Activated naive CD8-positive, alpha-beta T cell (primary cell): Measurements from ENCODE around the gene SETD9.

Source experiments
- H3K27ac Mint-ChIP-seq: one replicate; pipeline ENCODE4 v1.8.0; 2021; ENCODE audit warnings: mixed read lengths
- H3K27me3 Mint-ChIP-seq: one replicate; pipeline ENCODE4 v1.8.0; 2021; ENCODE audit warnings: mixed read lengths
- H3K36me3 Mint-ChIP-seq: one replicate; pipeline ENCODE4 v1.8.0; 2021; ENCODE audit warnings: mixed read lengths
- H3K4me1 Mint-ChIP-seq: one replicate; pipeline ENCODE4 v1.8.0; 2021; ENCODE audit warnings: low read depth, mixed read lengths
- H3K4me3 Mint-ChIP-seq: one replicate; pipeline ENCODE4 v1.8.0; 2021; ENCODE audit warnings: mild to moderate bottlenecking, mixed read lengths
- H3K9me3 Mint-ChIP-seq: one replicate; pipeline ENCODE4 v1.8.0; 2021; ENCODE audit warnings: low read depth, mixed read lengths

The SETD9 gene

GRCh38 chr5:56913766-56914165, 4.4 kb downstream of the SETD9 start:
- H3K9me3 Mint-ChIP-seq: no peaks in the 10 kb centered on the region
- H3K27ac Mint-ChIP-seq: no peak overlapping the region
- H3K36me3 Mint-ChIP-seq: peaks cover 9% of the 10 kb centered on the region
- peaks cover 14% of the 10 kb centered on the region for H3K4me1 Mint-ChIP-seq
- H3K27me3 Mint-ChIP-seq: no peaks in the 10 kb centered on the region
- H3K4me3 Mint-ChIP-seq: no peak overlapping the region

GRCh38 chr5:56914678-56915077, 5.3 kb downstream of the SETD9 start:
- no peaks in the 10 kb centered on the region for H3K27me3 Mint-ChIP-seq
- H3K27ac Mint-ChIP-seq: no peak overlapping the region
- peaks cover 9% of the 10 kb centered on the region for H3K36me3 Mint-ChIP-seq
- peaks cover 11% of the 10 kb centered on the region for H3K4me1 Mint-ChIP-seq
- no peak overlapping the region for H3K4me3 Mint-ChIP-seq
- no peaks in the 10 kb centered on the region for H3K9me3 Mint-ChIP-seq

GRCh38 chr5:56917534-56917933, 8.1 kb downstream of the SETD9 start:
- no peaks in the 10 kb centered on the region for H3K27me3 Mint-ChIP-seq
- no peaks in the 10 kb centered on the region for H3K4me1 Mint-ChIP-seq
- no peak overlapping the region for H3K4me3 Mint-ChIP-seq
- H3K27ac Mint-ChIP-seq: no peak overlapping the region
- H3K36me3 Mint-ChIP-seq: peaks cover 6% of the 10 kb centered on the region
- no peaks in the 10 kb centered on the region for H3K9me3 Mint-ChIP-seq

- H3K36me3 Mint-ChIP-seq: peaks cover 3% of the 10 kb centered on the region
- H3K27ac Mint-ChIP-seq: no peak overlapping the region
- no peaks in the 10 kb centered on the region for H3K27me3 Mint-ChIP-seq
- H3K4me3 Mint-ChIP-seq: no peak overlapping the region
- no peaks in the 10 kb centered on the region for H3K9me3 Mint-ChIP-seq
- no peaks in the 10 kb centered on the region for H3K4me1 Mint-ChIP-seq
These were observed 8.7 kb downstream of the SETD9 start for GRCh38 chr5:56918054-56918453.

GRCh38 chr5:56919942-56920662, 10.7 kb downstream of the SETD9 start:
- no peak overlapping the region for H3K4me3 Mint-ChIP-seq
- no peaks in the 10 kb centered on the region for H3K27me3 Mint-ChIP-seq
- H3K27ac Mint-ChIP-seq: no peak overlapping the region
- no peaks in the 10 kb centered on the region for H3K4me1 Mint-ChIP-seq
- peaks cover 3% of the 10 kb centered on the region for H3K36me3 Mint-ChIP-seq
- H3K9me3 Mint-ChIP-seq: no peaks in the 10 kb centered on the region

GRCh38 chr5:56922922-56923321, 13.5 kb downstream of the SETD9 start:
- H3K4me3 Mint-ChIP-seq: no peak overlapping the region
- no peaks in the 10 kb centered on the region for H3K9me3 Mint-ChIP-seq
- H3K27me3 Mint-ChIP-seq: no peaks in the 10 kb centered on the region
- H3K27ac Mint-ChIP-seq: no peak overlapping the region
- no peaks in the 10 kb centered on the region for H3K4me1 Mint-ChIP-seq
- peaks cover 6% of the 10 kb centered on the region for H3K36me3 Mint-ChIP-seq

- Mint-ChIP-seq H3K27me3 (no peaks in the 10 kb centered on the region), H3K36me3 (peaks cover 4% of the 10 kb centered on the region), H3K9me3 (no peaks in the 10 kb centered on the region), H3K27ac (no peak overlapping the region), H3K4me3 (no peak overlapping the region), H3K4me1 (no peaks in the 10 kb centered on the region)
These were observed 24.9 kb downstream of the SETD9 start for GRCh38 chr5:56934325-56934724.

- Mint-ChIP-seq H3K27ac (no peak overlapping the region), H3K36me3 (peaks cover 11% of the 10 kb centered on the region), H3K9me3 (no peaks in the 10 kb centered on the region), H3K4me1 (peaks cover 5% of the 10 kb centered on the region), H3K27me3 (no peaks in the 10 kb centered on the region), H3K4me3 (no peak overlapping the region)
These were observed 29.5 kb downstream of the SETD9 start for GRCh38 chr5:56938858-56939257.

GRCh38 chr5:56941981-56942380, 32.6 kb downstream of the SETD9 start:
- H3K36me3 Mint-ChIP-seq: peaks cover 11% of the 10 kb centered on the region
- H3K4me1 Mint-ChIP-seq: peaks cover 5% of the 10 kb centered on the region
- H3K27me3 Mint-ChIP-seq: no peaks in the 10 kb centered on the region

GRCh38 chr5:56947052-56947451, 37.7 kb downstream of the SETD9 start:
- peaks cover 21% of the 10 kb centered on the region for H3K4me1 Mint-ChIP-seq
- H3K27ac Mint-ChIP-seq: peak overlapping the region; percentile 64
- no peak overlapping the region for H3K4me3 Mint-ChIP-seq
- H3K27me3 Mint-ChIP-seq: no peaks in the 10 kb centered on the region
- H3K9me3 Mint-ChIP-seq: no peaks in the 10 kb centered on the region
- H3K36me3 Mint-ChIP-seq: peaks cover 7% of the 10 kb centered on the region

More at GRCh38 chr5:56941981-56942380, 32.6 kb downstream of the SETD9 start:
- Mint-ChIP-seq H3K4me3 (no peak overlapping the region), H3K9me3 (no peaks in the 10 kb centered on the region), H3K27ac (no peak overlapping the region)

GRCh38 chr5:56950626-56951125, 41.3 kb downstream of the SETD9 start:
- Mint-ChIP-seq H3K27ac (peak overlapping the region; percentile 91), H3K36me3 (no peaks in the 10 kb centered on the region), H3K4me3 (peak overlapping the region; percentile 94), H3K27me3 (peaks cover 12% of the 10 kb centered on the region), H3K4me1 (peaks cover 21% of the 10 kb centered on the region), H3K9me3 (no peaks in the 10 kb centered on the region)

- peaks cover 12% of the 10 kb centered on the region for H3K27me3 Mint-ChIP-seq
- H3K9me3 Mint-ChIP-seq: no peaks in the 10 kb centered on the region
- H3K4me1 Mint-ChIP-seq: peaks cover 21% of the 10 kb centered on the region
- no peaks in the 10 kb centered on the region for H3K36me3 Mint-ChIP-seq
- H3K27ac Mint-ChIP-seq: peak overlapping the region; percentile 91
- H3K4me3 Mint-ChIP-seq: peak overlapping the region; percentile 94
These were observed 41.9 kb downstream of the SETD9 start for GRCh38 chr5:56951126-56951945.

GRCh38 chr5:56951946-56952691, 42.7 kb downstream of the SETD9 start, which contains the start of gene MIER3:
Gene MIER3, minus strand, starts transcription at chr5:56952123. Its CDS starts 21 bp downstream, at chr5:56952102.
- Mint-ChIP-seq H3K27ac (peak within 1 kb of the TSS; percentile 91), H3K27me3 (peaks cover 15% of the 10 kb centered on the region), H3K36me3 (no peaks in the 10 kb centered on the region), H3K4me1 (peaks cover 21% of the 10 kb centered on the region), H3K4me3 (peak within 1 kb of the TSS; percentile 94), H3K9me3 (no peaks in the 10 kb centered on the region)

GRCh38 chr5:56954262-56954661, 44.9 kb downstream of the SETD9 start:
- no peak overlapping the region for H3K4me3 Mint-ChIP-seq
- H3K27me3 Mint-ChIP-seq: peaks cover 18% of the 10 kb centered on the region
- no peaks in the 10 kb centered on the region for H3K36me3 Mint-ChIP-seq
- no peaks in the 10 kb centered on the region for H3K9me3 Mint-ChIP-seq
- no peak overlapping the region for H3K27ac Mint-ChIP-seq
- H3K4me1 Mint-ChIP-seq: peaks cover 18% of the 10 kb centered on the region

- H3K27me3 Mint-ChIP-seq: peaks cover 28% of the 10 kb centered on the region
- H3K27ac Mint-ChIP-seq: no peak overlapping the region
- H3K36me3 Mint-ChIP-seq: no peaks in the 10 kb centered on the region
- no peaks in the 10 kb centered on the region for H3K4me1 Mint-ChIP-seq
- H3K4me3 Mint-ChIP-seq: no peak overlapping the region
- H3K9me3 Mint-ChIP-seq: no peaks in the 10 kb centered on the region
These were observed 49.2 kb downstream of the SETD9 start for GRCh38 chr5:56958595-56958994.
